Activated T-helper 2 cell treated with anti-CD3 and anti-CD28 coated beads, Interferon-gamma antibody, Interleukin-2, Interleukin-4, amounts not matched to agents 10 μg/mL and 5 μg/mL and 100 μg/mL, durations not matched to agents 14 hours and 24 hours and 36 hours (primary cell): ENCODE data around the gene CARMIL3. TPM values are rescaled to one million over a fixed set of nuclear protein-coding genes. Genes with fewer than 3 reads are reported as not detected.
A peak's percentile ranks its signal among the peaks of the same experiment; 100 is the strongest.

Source experiments
- DNase-seq: peaks from one replicate; pipeline ENCODE4 v3.0.0; 2021; ENCODE audit warnings: low spot score
- H3K27ac Mint-ChIP-seq: one replicate; pipeline ENCODE4 v1.8.0; 2021; ENCODE audit warnings: mixed read lengths
- H3K27me3 Mint-ChIP-seq: one replicate; pipeline ENCODE4 v1.8.0; 2021; ENCODE audit warnings: low read depth, mixed read lengths
- H3K36me3 Mint-ChIP-seq: one replicate; pipeline ENCODE4 v1.8.0; 2021; ENCODE audit warnings: low read depth, mixed read lengths
- H3K4me1 Mint-ChIP-seq: one replicate; pipeline ENCODE4 v1.8.0; 2021; ENCODE audit warnings: low read depth, mixed read lengths
- H3K4me3 Mint-ChIP-seq: one replicate; pipeline ENCODE4 v1.8.0; 2021; ENCODE audit warnings: low read depth, mild to moderate bottlenecking, moderate library complexity, mixed read lengths
- H3K9me3 Mint-ChIP-seq: one replicate; pipeline ENCODE4 v1.8.0; 2021; ENCODE audit warnings: mixed read lengths
- intact Hi-C: fragments of 100-400 bp; cut with micrococcal nuclease; formaldehyde crosslinking; loops from one replicate; pipeline ENCODE4 v1.15.1; 2023
- total RNA-seq: library from RNA; stranded (reverse); gene quantifications from 2 replicates; pipeline ENCODE4 v1.2.3, GENCODE V29; 2022

CARMIL3 gene
- total RNA-seq, 1 donor from 2014 or later, result 1.3 TPM

DNA sequence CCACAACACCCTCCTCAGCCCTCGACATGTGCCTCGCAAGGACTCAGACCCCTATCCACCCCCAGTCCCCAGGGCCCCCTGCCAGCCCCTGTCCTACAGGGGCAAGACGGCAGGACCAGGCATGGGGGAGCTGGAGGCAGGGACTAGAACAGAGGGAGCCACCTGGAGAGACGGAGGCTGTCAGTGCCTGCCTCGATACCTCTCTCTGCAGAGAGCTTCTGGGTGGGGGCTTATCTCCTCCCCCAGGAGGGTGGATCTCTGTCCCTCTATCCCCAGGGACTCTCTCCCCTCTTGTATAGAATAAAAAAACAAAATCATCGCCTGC lies 17.6 kb downstream of the CARMIL3 start:
- no peaks in the 10 kb centered on the region for H3K9me3 Mint-ChIP-seq
- no peak overlapping the region for H3K4me3 Mint-ChIP-seq
- intact Hi-C loops, result no loop called here
- peaks cover 6% of the 10 kb centered on the region for H3K27me3 Mint-ChIP-seq
- peaks cover 7% of the 10 kb centered on the region for H3K4me1 Mint-ChIP-seq
- no peaks in the 10 kb centered on the region for H3K36me3 Mint-ChIP-seq
- H3K27ac Mint-ChIP-seq, result no peak overlapping the region
- no peak for DNase-seq

DNA sequence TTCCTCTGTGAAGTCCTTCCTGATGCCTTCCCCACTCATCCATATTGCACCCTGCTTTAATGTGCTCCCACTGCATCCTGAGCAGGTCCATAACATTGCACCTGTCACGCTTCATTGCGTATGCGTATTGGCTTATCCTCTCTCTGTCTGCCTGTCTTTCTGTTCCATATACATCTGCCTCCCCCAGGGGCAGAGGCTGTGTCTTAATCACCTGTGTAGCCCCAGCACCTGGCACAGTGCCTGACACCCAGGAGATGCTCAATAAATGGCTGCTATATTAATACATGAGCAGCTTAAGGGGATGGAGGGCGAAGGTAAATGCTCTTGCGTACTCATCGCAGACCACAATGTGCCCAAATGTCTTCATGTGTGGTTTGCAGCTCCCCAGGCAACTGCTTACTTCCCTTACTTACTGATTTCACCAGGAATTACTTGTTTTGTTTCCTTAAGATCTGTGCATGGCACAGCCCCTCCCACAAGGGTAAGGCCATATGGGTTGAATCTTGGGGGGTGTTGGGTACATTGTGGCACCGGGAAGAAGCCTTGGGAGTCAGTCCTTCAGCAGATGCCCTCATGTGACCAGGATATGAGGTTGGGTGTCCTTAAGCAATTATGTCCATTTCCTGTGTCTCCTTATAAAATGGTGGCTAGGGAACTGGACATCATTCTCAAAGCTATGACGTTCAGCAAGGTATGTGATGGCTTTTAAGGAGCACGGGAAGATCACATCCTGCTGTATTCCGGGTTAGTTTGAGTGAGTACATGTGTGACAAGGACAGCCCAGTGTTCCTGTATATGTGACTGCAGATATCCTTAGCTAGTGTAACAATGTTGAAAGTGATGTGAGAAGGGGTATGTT lies 18.7 kb downstream of the CARMIL3 start:
- intact Hi-C loops, result no loop called here
- H3K27ac Mint-ChIP-seq, result no peak overlapping the region

DNA sequence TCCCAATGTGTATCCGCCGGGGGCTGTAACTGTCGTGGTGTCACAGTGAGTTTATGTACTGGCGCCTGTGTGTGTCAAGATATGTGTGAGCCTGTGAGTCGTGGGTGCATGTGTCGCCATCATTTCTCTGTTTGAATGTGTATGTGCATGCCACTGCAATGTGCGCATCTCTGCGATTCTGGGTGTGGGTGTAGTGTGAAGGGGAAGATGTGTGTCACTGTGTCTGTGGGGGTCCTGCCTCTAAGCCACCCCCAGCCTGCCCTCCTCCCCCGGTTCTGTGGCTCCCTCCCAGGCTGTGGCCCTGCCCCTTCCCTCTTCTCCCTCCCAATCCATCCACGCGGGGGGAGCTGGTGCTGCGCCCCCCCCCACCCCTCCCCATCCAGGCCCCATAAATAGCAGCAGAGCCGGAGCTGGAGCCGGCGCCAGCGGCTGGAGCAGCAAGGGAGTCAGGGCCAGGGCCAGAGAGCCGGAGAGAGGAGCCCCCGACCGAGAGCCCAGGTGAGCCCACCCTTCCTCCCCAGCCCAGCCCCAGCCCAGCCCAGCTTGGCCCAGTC lies 19.4 kb downstream of the CARMIL3 start, which contains the start of gene CPNE6:
CPNE6 (plus strand) TSS at position 419 of the 554 bp plus-strand sequence. CDS start 1,375 bp downstream, outside the sequence.
- Mint-ChIP-seq H3K27ac (no peak within 1 kb of the TSS), H3K27me3 (peaks cover 6% of the 10 kb centered on the region), H3K36me3 (no peaks in the 10 kb centered on the region), H3K4me1 (peaks cover 17% of the 10 kb centered on the region), H3K9me3 (no peaks in the 10 kb centered on the region), H3K4me3 (no peak within 1 kb of the TSS)
- intact Hi-C loops, result no loop called here
- DNase-seq, result no peak

More for the DNA sequence above, 18.7 kb downstream of the CARMIL3 start:
- Mint-ChIP-seq H3K36me3 (no peaks in the 10 kb centered on the region), H3K9me3 (no peaks in the 10 kb centered on the region), H3K27me3 (peaks cover 6% of the 10 kb centered on the region), H3K4me1 (peaks cover 12% of the 10 kb centered on the region), H3K4me3 (no peak overlapping the region)
- no peak for DNase-seq

DNA sequence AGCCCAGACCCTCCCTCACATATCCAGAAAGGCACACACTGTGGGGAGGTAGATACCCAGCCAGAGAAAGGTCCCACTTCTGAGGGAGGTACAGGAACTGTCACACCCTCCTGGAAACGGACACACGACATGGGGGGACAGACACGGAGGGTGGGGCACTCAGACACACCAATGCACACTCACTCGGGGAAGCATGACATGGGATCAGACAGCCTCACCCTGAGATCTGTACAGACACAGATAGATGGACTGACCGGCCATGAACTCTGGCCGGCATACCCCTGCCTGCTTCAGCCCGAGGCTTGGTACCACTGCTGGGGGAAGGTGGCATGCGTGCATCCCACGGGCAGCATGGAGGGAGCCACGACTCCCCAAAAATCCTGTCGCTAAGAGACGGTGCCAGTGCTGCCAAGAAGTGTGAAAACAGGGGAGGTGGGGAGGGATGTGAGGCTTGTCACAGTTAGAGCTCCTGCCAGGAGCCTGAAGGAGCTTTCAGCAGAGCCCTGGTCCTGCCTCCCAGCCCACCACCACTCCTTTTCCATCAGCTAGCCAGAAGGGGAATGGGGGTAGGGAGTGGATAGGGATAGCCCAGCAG lies 20.1 kb downstream of the CARMIL3 start:
- no peak for DNase-seq
- no peaks in the 10 kb centered on the region for H3K36me3 Mint-ChIP-seq
- no peaks in the 10 kb centered on the region for H3K9me3 Mint-ChIP-seq
- H3K27ac Mint-ChIP-seq, result no peak overlapping the region
- H3K4me1 Mint-ChIP-seq, result peaks cover 17% of the 10 kb centered on the region
- intact Hi-C loops, result no loop called here
- no peak overlapping the region for H3K4me3 Mint-ChIP-seq
- peaks cover 6% of the 10 kb centered on the region for H3K27me3 Mint-ChIP-seq

DNA sequence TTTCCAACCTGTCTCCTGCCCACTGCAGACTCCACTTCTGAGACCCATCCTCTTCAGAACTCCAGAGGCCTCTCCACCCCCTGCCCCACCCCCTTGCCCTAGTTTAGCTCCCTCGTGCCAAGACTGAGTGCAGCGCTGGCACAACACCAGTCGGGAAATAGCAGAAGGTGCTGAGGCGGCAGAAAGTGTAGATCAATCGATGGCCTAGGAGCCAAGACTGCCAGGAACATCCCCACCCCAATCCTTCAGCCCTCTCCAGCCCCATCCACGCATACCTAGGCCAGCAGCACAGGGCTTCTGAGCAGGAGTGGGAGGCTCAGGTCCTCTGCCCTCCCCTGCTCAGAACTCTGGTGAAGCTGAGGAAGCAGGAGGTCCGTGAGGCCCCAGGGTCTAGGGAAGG lies 20.6 kb downstream of the CARMIL3 start:
- no peak for DNase-seq
- Mint-ChIP-seq H3K4me3 (no peak overlapping the region), H3K27me3 (peaks cover 6% of the 10 kb centered on the region), H3K9me3 (no peaks in the 10 kb centered on the region), H3K36me3 (no peaks in the 10 kb centered on the region), H3K27ac (no peak overlapping the region), H3K4me1 (peaks cover 17% of the 10 kb centered on the region)
- intact Hi-C loops, result no loop called here

DNA sequence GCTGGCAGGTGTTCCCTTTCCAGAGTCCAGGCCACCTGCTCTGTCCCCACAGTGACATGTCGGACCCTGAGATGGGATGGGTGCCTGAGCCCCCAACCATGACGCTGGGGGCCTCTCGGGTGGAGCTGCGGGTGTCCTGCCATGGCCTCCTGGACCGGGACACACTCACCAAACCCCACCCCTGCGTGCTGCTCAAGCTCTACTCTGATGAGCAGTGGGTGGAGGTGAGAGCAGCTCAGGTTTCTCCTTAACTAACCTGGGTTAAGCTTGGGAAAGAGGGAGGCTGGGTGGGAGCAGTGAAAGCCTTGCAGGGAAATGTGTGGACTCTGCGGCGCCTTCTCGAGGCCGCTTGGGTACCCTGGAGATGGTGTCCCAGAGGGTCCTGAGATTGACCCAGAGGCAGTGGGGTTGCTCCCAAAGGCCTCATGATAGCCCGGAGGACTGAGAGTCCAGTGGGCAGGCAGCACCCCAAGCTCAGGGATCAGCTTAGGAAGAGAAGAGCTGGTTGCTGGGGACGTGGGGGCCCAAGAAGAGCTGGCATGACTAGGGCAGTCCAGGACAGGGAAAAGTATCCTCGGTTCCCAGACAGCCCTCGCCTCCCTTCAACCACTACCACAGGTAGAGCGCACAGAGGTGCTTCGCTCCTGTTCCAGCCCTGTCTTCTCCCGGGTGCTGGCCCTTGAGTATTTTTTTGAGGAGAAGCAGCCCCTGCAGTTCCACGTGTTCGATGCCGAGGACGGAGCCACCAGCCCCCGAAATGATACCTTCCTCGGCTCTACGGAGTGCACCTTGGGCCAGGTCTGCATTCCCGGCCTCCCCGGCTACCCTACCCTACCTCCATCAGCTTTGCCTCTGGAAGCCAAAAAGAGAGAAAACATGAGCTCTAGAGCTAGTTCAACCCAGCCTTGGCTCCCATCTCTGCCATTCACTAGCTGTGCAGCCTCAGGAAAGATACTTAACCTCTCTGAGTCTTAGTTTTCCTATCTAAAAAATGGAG lies 21.4 kb downstream of the CARMIL3 start:
- peaks cover 17% of the 10 kb centered on the region for H3K4me1 Mint-ChIP-seq
- no peaks in the 10 kb centered on the region for H3K36me3 Mint-ChIP-seq
- H3K27me3 Mint-ChIP-seq, result peaks cover 6% of the 10 kb centered on the region
- no peak overlapping the region for H3K27ac Mint-ChIP-seq
- DNase-seq, result no peak
- no peak overlapping the region for H3K4me3 Mint-ChIP-seq
- H3K9me3 Mint-ChIP-seq, result no peaks in the 10 kb centered on the region
- intact Hi-C loops, result no loop called here

DNA sequence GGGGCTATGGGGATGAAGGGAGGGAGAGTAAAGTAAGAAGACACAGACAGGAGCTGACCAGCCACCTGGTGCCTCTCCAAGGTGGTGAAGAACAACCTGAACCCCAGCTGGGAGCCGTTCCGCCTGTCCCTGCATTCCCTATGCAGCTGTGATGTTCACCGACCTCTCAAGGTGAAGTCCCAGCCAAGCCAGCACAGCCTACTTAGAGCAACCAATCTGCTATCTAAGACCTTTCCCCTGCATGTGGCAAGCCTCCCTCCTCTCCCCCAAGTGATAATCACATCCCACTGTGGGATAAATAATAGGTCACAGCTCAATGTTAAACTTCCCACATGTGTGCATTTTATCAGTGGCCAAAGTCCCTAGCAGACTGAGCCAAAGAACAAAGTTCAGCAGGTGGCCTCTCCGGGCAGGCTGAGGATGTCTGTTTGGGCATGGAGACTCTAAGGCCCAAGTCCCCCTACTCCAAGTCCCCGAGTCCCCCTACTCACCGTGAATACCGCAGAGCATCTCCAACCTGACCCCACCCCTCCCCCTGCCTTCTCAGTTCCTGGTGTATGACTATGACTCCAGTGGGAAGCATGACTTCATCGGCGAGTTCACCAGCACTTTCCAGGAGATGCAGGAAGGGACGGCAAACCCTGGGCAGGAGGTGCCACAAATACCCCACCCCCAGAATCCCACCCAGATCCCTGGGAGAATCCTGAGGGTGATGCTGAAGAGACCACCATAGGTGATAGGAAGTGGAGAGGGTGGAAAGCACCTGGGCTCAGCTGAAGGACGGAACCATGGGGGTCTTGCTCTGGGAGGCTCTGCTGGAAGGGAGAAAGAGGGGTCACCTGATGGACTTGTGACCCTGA lies 23.0 kb downstream of the CARMIL3 start:
- no peak for DNase-seq
- Mint-ChIP-seq H3K27ac (no peak overlapping the region), H3K4me1 (peaks cover 17% of the 10 kb centered on the region), H3K36me3 (no peaks in the 10 kb centered on the region), H3K27me3 (peaks cover 6% of the 10 kb centered on the region), H3K4me3 (no peak overlapping the region), H3K9me3 (no peaks in the 10 kb centered on the region)
- intact Hi-C loops, result no loop called here

DNA sequence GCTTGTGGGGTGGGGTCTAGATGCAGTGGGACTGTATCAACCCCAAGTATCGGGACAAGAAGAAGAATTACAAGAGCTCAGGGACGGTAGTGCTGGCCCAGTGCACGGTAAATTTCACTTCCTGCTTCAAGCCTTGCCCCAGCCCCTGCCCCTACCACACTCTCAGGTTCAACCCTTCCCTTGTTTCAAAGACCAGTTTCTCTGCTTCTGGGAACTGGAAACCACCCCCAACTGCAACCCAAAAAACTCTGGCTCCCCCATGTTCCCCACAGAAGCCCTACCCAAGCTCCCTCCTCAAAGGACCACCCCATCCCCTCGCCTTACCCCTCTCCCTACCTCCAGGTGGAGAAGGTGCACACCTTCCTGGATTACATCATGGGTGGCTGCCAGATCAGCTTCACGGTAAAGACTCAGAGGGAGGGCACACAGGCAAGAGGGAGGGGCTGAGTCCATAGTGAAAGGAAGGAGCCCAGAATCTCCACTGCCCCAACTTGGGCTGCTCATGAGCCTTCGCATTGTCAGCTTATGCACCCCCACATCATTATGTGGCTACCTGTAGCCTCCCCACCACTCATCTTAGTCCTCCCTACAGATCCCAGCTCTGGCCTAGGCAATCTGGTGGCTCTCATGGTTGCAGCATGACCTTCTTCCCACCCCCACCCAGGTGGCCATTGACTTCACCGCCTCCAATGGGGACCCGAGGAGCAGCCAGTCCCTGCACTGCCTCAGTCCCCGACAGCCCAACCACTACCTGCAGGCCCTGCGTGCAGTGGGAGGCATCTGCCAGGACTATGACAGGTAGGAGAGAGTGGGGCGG lies 23.9 kb downstream of the CARMIL3 start:
- Mint-ChIP-seq H3K27ac (peak overlapping the region; percentile 17), H3K27me3 (peaks cover 2% of the 10 kb centered on the region), H3K4me1 (peaks cover 24% of the 10 kb centered on the region), H3K9me3 (no peaks in the 10 kb centered on the region), H3K36me3 (no peaks in the 10 kb centered on the region), H3K4me3 (no peak overlapping the region)
- no peak for DNase-seq
- intact Hi-C loops, result no loop called here

DNA sequence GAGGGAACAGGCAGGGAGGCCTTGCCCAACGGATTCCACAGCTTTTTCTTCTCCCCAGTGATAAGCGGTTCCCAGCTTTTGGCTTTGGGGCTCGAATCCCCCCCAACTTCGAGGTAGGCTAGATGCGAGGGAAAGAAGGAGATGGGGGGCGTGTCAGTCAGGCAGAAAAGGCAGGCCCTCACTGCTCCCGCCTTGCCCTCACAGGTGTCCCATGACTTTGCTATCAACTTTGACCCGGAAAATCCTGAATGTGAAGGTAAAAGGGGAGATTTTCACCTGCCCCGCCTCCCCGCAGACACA lies 24.4 kb downstream of the CARMIL3 start:
- intact Hi-C loops, result no loop called here
- Mint-ChIP-seq H3K4me1 (peaks cover 21% of the 10 kb centered on the region), H3K9me3 (no peaks in the 10 kb centered on the region), H3K4me3 (no peak overlapping the region), H3K27me3 (no peaks in the 10 kb centered on the region), H3K27ac (no peak overlapping the region), H3K36me3 (no peaks in the 10 kb centered on the region)
- DNase-seq, result no peak

DNA sequence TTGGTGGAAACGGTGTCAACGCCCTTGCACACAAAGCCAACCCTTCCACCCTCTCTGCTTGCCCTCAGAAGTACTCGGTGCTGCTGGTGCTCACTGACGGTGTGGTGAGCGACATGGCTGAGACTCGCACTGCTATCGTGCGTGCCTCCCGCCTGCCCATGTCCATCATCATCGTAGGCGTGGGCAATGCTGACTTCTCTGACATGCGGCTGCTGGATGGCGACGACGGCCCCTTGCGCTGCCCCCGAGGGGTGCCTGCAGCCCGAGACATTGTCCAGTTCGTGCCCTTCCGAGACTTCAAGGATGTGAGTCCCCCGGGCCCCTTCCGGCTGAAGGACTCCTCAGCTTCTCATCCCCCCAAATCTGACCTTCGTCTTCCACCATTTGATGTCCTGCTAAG lies 25.3 kb downstream of the CARMIL3 start:
- H3K9me3 Mint-ChIP-seq, result no peaks in the 10 kb centered on the region
- no peak for DNase-seq
- peaks cover 24% of the 10 kb centered on the region for H3K4me1 Mint-ChIP-seq
- no peak overlapping the region for H3K4me3 Mint-ChIP-seq
- no peaks in the 10 kb centered on the region for H3K27me3 Mint-ChIP-seq
- intact Hi-C loops, result no loop called here
- H3K36me3 Mint-ChIP-seq, result no peaks in the 10 kb centered on the region
- no peak overlapping the region for H3K27ac Mint-ChIP-seq

DNA sequence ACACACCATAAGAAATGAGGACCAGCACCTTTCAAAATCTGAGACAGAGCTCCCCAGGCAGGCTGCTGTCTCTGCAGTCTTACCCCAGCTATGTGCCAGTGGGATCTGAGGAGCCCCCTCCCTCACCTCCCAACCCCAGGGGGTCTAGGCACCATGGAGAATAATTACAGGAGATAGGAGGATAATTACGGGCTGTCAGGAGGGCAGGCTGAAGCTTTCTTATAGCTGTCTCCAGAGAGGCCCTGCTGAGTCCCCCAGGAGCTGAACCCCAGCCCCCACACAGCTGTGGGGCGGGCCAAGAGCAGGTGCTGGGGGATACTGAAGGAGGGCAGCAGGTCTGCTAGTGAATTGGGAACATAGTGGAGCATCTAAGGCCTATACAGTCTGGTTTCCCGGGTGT lies 26.3 kb downstream of the CARMIL3 start:
- intact Hi-C loops, result no loop called here
- no peaks in the 10 kb centered on the region for H3K36me3 Mint-ChIP-seq
- H3K27ac Mint-ChIP-seq, result no peak overlapping the region
- DNase-seq, result no peak
- no peaks in the 10 kb centered on the region for H3K27me3 Mint-ChIP-seq
- peaks cover 27% of the 10 kb centered on the region for H3K4me1 Mint-ChIP-seq
- no peak overlapping the region for H3K4me3 Mint-ChIP-seq
- H3K9me3 Mint-ChIP-seq, result no peaks in the 10 kb centered on the region
